HG03378 (cell line): ENCODE data around the gene IGF1R.
"Not testable (repeated sequence)": the region's sequence is repeated elsewhere in the genome, so short reads cannot be mapped to it uniquely, and the experiment has no call there.

ENCODE experiments used
- ATAC-seq: cut with Tn5 transposase; IDR thresholded peaks from one replicate; pipeline ENCODE4 v1.9.1; 2021; ENCODE audit warnings: mild to moderate bottlenecking, moderate library complexity; ENCODE audit not compliant: unreplicated experiment

IGF1R gene

DNA sequence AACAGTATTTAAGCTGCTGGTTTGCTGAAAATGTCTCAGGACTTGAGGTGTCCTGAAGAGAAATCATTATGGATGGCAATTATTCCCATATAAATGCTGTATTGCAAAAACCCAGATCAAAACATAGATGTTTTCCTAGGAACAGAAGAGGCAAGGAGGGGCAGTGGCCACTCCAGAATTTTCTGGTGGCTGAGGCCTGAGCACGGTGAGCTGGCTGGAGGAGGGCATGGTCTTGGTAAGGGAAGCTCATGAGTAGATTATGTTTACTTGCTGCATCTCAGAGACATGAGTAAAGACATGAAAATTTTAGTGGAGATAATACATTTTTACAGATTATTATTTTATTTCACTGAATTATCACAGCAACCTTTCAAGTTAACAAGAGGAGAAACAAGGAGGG, 328.2 kb downstream of the IGF1R start:
- no peak for ATAC-seq

DNA sequence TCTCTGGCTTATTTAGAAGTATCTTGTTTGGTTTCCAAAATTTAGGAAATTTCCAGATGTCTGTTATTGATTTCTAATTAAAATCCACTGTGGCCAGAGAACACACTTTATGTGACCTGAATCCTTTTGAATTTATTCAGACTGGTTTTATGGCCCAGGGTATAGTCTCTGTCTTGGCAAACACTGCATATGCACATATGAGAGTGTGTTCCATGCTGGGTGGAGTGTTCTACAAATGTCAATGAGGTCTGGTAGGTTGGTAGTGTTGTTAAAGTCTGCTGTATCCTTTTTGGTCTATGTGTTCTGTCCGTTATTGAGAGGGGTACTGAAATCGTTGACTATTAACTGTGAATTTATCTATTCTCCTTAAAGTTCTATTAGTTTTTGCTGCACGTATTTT, 329.1 kb downstream of the IGF1R start:
- ATAC-seq: no peak

DNA sequence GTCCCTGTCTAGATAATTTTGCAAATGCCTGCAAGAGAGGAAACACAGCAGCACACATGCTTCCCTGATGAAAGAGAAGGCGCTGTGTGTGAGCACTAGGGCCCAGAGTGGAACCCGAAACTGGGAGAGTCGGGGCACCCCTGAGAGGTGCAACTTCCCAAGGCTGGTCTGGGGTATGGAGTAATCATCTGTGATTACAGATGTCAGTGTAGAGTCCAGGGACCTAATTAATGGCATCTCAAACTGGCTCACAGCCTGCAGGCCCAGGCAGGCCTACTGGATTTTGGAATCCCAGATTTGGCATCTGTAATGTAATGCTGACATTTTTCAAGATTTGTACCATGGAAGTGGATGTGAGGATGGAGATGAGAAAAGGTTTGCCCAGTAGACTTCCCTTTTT, 329.8 kb downstream of the IGF1R start:
- ATAC-seq: no peak

DNA sequence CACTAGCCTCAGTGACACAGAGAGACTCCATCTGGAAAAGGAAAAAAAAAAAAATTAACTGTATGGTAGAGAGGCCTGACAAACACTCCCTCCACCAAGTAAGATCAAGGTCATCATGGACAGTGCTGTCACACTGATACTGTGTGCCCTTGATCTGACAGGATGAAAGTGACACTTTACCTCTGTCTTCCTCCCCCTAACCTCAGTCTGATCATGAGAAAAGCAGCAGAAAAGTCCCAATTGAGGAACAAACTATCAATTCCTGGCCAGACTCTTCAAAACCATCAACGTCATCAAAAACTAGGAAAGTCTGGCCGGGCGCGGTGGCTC, 332.5 kb downstream of the IGF1R start:
- no peak for ATAC-seq

DNA sequence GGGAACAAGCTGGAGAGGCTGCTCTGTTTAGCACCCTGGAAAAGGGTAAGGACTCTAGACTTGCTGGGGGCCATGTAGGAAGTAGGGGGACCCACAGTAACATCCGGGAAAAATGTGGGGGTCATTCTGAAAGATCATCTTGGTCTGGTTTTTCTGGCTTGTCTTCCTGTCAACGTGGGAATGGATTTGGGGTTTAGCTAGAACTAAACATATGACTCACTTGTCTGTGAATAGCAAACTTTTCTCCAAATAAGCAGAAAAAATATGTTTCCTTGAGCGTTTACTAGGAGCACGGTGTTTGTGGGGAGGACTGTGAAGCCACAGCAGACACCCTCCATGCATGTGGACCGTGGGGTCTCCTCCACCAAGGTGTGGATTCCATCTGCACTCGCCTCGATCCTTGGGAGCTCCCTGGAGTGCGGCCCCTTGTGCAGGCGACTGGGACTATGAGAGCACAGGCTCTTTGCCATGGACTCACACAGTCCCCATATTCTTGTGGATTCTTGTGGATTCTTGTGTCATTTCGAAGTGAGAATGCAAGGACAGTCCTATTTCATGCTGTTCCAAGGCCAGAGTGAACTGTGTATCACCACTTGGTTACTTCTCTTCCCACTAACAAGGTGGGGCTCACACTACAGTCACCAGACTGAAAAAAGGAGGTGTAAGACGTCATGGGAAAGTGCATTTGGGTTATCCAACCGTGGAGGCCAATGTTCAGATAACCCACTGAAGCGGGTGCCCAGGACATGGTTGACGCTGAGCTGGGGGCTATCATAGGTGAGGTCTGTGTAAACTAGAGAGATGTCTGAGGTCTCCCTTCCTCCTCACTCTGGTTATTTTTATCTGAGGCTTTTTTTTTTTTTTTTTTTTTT, 333.7 kb downstream of the IGF1R start:
- no peak for ATAC-seq

DNA sequence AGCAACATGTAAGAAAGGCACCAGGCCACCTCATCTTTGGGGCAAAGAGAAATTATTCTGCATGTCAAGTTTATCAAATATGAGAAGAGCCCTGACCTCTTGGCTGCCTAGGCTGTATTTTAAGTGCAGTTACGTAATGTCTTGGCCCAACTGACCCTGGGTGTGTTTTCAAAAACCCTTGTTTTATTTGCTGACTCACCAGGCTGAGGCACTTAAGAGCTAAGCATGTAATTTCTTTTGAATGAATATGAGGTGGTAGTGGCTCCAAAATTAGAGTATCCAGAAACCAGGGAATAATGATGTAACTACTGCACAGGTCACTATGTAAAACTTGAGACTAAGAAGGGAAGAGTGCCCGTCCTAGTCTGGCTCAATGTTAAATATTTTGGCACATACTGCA, 335.0 kb downstream of the IGF1R start:
- no peak for ATAC-seq

DNA sequence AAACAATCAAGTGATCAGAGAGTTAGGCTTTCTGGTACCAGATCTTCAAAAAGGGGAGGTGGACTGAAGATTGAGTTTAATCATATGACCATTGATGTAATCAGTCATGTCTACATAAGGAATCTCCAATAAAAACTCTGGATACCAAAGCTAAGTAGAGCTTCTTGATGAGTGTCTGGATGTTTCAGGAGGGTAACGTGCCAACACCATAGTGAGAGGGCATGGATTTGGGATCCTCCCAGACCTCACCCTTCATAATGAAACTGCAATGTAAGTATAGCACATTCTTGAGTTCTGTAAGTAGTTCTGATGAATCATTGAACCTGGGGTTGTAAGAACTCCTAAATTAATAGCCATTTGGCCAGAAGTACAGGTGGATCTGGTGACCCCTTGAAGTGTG, 337.9 kb downstream of the IGF1R start:
- no peak for ATAC-seq

DNA sequence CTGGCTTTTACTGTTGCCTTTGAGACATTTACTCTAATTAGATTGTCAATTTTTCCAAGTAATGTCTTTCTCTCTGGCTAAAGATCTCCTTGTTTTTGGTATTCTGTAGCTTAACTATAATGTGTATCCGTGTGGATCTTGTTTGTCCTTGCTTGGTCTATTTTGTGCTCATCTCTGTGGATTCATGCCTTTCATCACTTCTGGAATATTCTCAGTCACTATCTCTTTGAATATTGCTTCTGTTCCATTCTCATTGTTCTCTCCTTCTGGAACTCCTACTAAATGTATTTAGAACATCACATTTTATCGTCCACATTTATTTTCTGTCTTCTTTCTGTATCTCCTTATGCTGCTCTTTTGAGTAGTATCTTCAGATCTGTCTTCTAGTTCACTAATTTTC, 346.6 kb downstream of the IGF1R start:
- no peak for ATAC-seq

DNA sequence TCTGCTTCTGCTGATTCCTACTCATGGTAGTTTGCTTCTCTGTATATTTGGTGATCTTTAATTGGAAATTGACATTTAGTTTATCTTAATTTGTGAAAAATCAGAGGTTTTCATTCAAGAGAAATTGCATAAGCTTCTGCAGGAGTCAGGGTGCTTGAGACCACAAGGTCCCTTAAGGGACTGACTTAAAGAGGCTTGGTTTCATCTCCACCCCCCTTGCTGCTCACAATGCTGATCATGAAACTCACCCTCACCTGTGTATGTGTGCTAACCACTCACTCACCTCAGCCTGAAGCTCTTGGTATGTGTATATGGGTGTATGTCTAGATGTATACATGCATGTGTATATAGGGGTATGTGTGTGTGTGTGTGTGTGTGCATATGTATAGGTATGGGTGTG, 347.8 kb downstream of the IGF1R start:
- ATAC-seq: no peak

DNA sequence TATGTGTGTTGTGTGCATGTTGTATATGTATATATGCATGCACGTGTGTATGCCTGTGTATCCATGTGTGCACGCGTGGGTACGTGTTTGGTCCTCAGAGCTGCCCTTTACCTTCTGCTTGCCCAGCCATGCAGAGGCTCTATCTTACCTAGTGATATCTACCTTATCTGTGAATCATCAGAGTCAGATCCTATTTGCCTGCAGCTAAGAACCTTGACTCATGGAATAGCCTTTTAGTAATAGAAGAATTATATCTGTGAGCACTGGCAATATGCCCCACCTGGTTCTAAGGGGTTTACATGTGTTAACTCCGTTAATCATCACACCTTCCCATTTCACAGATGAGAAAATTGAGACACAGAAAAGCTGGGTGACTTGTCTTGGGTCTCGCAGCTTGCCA, 348.3 kb downstream of the IGF1R start:
- ATAC-seq: no peak

DNA sequence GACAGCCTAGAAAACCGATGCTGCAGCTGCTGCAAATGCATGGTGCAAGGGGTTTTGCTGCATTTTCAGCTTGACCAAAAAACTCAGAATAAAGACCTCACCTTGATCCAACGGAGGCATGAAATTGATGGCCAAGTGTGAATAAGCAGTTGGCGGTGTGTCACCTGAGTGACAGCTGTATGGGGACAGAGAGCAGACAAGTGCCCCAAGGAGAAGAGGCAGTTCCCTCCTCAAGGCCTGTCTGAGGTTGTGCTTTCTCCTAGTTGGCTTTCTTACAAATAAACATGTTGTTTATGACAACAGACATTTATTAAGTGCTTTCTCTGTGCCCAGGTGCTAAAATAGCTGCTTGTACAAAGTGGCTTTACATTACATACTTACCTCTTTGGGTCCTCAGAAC, 349.0 kb downstream of the IGF1R start:
- no peak for ATAC-seq

DNA sequence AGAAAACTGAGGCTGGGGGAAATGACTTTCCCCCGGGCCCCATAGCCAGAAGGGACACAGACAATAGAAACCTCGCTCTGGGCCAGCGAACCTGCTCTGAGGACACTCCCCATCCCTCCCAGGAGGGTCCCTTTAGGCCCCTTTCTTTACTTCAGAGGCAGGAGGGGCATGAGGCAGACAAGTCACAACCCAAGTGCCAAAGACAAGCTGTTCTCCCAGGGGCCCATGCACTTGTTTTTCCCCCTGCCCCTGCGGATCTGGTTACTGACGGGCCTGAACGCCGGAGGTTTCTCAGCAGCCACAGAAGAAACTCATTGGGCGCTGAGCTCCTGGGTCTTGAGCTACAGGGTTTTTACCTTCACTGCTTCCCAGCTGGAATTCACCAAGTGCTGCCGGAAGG, 349.4 kb downstream of the IGF1R start:
- no peak for ATAC-seq

DNA sequence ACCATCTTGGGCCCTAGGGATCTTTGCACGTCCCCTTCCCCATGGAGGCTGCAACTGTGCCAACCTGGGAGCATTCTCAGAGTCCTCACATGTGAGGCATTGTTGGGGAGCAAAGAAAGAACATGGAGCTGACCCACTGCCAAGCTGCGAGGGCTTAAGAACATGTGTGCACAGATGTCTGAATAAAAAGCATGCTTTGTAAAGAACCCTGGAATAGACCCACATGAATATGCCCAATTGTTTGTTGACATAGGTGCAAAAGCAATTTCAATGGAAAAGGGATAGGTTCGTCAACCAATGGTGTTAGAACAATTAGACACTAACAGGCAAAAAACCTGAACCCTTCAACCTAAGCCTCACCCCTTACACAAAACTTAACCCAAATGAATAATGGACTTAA, 349.9 kb downstream of the IGF1R start:
- ATAC-seq: no peak

DNA sequence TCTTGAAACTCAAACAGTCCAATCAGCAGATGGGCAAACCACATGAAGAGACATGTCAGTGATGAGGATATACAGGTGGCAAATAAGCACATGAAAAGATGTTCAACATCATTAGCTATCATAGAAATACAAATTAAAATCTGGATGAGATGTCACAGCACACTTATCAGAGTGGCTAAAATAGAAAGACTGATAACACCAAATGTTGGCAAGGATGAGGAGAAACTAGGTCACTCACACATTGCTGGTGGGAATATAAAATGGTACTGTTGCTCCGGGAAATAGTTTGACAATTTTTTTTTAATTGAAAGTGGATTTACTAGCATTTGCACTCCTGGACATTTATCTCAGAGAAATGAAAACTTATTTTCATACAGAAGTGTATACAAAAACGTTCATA, 350.9 kb downstream of the IGF1R start:
- no peak for ATAC-seq

DNA sequence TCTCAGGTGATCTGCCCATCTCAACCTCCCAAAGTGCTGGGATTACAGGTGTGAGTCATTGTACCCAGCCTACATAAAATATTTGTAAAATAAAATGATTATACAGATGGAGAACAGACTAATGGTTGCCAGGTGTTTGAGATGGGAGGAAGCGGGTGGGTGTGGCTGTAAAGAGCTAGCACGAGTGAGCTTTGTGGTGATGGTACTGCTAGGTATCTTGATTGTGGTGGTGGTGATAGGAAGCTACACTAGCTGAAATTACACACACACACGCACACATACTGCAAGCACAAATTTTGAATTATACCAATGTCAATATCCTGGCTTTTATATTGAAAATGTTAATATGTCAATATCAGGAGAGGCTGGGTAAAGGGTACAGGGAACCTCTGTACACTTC, 353.9 kb downstream of the IGF1R start:
- no peak for ATAC-seq

DNA sequence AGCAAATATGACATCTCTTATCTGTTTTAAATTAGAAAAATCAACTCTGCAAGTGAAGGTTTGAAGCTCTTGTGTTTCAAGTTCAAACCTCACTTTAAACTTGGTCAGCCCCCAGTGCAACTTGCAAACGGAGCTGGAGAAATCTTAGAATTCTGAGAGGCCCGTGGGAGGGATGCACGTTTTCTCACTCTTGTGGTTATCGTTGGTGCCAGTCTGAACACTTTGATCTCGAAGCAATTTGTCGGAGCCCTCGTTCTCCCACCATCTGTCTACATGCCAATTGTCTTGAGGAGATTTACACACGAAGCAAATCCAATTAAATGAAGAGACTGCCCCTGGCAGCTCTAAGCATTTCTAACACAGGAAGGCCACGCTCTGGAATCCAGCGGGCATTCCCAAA, 355.0 kb downstream of the IGF1R start:
- ATAC-seq: not testable (repeated sequence)

DNA sequence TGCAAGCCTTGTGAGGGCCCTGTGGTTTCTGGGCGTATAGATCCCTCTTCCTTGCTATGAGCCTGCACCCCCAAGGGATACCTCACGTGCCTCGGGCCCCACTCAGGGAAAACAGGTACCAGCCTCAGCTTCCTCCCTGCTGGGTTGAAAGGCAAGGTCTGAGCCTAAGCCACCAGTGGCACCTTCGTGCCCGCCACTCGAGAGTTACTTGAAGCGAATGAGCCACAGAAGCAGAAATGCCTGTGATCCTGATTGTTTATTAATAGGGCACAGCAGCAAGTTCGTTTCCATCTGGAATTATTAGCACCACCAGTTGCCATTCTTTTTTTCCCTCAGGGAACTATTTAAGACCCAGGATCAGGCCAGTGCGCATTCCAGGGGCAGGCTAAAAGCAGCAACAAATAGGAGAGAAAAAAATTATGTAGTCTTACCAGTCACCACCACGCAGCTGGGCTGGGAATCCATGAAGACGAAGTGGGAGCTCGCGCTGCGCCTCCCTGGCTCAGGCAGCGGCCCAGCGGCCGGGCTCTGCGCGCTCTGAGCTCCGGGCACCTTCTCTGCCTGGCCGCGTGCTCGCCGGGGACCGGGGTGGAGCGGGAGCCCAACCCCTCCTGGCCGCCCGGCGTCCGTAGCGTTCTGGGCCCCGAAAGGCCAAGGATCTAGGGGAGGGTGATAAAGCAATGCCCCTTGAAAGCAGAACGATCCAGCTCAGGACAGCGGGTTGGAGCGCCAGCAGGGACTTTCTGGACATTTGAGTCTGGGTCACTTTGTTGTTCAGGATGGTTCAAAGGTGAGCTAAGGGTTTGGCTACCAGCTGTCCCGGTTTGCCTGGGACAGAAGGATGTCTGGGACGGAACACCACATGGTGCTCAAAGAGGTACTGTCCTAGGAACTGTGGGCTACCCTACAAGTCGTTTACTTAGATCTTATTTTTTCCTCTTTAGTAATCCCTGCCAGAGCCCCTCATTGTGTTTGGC, 356.9 kb downstream of the IGF1R start:
- not testable (repeated sequence) for ATAC-seq

DNA sequence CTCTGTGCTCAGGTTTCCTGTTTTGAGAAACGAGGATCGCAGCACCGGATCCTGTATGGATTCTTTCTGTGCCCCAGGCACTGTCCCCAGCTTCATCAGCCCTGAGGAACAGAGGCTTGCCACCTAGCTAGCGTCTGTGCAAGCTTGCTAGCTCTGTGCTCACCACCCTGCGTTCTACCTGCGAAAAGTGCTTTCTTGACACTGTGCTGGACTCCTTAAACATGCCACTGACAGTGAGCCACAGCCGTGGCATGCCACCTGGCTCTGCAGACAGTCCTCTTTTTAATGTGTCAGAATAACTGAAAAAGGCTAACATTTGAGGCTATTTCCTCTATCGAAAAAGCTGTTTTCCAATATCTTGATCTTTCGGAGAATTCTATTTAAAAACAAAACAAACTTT, 357.8 kb downstream of the IGF1R start:
- no peak for ATAC-seq

DNA sequence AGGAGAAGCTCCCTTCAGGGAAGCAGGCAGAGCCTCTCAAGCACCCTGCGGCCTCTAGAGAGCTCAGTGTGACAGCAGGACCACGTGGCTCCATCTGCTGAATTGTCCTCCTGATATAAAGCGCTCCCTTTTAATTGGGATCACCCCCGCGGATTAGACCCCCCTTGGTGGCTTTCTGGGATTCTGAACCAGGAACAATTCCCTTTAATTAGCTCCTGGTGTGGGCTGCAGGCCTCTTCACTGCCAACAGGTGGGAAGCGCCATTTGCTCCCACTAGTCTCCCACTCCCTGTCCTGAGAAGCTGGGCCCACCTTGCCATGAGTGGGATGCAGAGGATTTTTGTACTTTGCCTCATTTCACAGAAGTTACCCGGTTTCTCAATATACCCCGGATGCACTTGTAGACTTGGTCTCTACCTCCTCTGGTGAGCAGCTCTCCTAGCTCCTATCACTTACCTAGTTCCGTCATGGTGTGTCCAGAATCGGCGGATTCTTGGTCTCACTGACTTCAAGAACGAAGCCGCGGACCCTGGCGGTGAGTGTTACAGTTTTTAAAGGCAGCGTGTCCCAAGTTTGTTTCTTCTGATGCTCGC, 358.7 kb downstream of the IGF1R start:
- ATAC-seq: no peak

DNA sequence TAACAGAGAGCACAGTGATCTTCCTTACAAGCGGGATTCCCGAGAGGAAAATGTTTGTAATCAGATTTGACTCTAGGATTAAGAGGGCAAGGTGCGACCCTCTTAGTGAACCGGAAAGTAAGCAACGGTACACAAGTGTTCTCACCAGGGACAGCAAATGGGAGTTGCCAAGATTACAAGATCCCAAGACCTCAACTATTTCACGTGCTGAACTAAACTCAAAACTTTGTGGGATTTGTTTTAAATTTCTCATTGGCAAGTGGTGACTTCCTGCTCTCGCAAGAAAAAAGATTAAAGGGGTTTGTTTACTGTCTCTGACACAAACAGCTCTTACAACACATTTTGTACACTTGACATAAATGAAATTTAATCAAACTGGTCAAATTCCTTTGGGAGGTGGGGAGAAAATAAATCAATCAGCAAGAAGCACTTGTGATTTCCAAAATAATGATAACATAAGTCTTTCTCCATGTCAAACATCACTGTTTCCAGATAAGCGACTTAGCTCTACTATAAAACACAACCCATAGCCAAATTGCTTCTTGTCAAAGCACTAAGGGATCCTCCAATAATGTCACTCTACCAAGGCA, 361.5 kb downstream of the IGF1R start:
- no peak for ATAC-seq

DNA sequence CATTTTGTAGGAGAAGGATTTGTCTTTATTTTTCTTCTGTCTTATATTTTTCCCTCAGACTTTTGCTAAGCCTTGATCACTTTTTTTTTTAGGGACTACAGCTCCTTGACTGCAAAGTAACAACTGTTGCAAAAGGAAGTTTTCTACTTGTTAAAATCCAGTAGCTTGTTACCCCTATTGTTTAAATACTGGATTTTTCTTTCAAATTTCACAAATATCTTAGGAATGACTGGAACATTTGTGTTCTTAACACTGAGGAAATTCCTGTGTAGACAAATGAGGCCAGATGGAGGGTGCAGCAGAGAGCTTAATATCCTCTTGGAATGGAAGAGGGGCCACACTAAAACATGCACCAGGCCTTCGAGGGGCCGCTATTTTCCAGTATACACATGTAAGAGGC, 362.4 kb downstream of the IGF1R start:
- no peak for ATAC-seq
